GM12891 (cell line): ENCODE data around the gene STMN3.
"Not testable (repeated sequence)": the region's sequence is repeated elsewhere in the genome, so short reads cannot be mapped to it uniquely, and the experiment has no call there.

Source experiments
- POLR2A ChIP-seq: IDR thresholded peaks from 2 replicates; pipeline ENCODE4 v1.6.1; 2011; ENCODE audit warnings: low read depth, low read length, control low read depth
- POLR2AphosphoS5 ChIP-seq: IDR thresholded peaks from 2 replicates; pipeline ENCODE4 v1.6.1; 2011; ENCODE audit warnings: low read depth, low read length, control low read depth
- POU2F2 ChIP-seq: IDR thresholded peaks from 2 replicates; pipeline ENCODE4 v1.6.1; 2011; ENCODE audit warnings: low read depth, mild to moderate bottlenecking, control low read depth, low read length, moderate library complexity
- SPI1 ChIP-seq: IDR thresholded peaks from 2 replicates; pipeline ENCODE4 v1.6.1; 2011; ENCODE audit warnings: low read depth, low read length, control low read depth
- TAF1 ChIP-seq: IDR thresholded peaks from 2 replicates; pipeline ENCODE4 v1.6.1; 2011; ENCODE audit warnings: low read depth, low read length, control low read depth

DNA sequence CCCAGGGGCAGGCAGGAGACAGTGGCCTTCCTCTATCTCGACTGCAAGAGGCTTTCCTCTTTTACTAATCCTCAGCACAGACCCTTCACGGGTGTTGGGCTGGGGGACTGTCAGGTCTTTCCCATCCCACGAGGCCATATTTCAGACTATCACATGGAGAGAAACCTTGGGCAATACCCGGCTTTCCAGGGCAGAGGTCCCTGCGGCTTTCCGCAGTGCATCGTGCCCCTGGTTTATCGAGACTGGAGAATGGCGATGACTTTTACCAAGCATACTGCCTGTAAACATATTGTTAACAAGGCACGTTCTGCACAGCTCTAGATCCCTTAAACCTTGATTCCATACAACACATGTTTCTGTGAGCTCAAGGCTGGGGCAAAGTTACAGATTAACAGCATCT, 7.0 kb upstream of the STMN3 start:
- not testable (repeated sequence) for TF ChIP-seq POLR2AphosphoS5, POU2F2, POLR2A, TAF1, SPI1
